Erythroblast (primary cell): ENCODE data around the gene KLF7.

ENCODE experiments used
- GATA1 ChIP-seq: IDR thresholded peaks from 2 replicates; pipeline ENCODE4 v1.6.1; 2011; ENCODE audit warnings: low read depth, mild to moderate bottlenecking, control low read depth, low read length, moderate library complexity
- POLR2A ChIP-seq: IDR thresholded peaks from 2 replicates; pipeline ENCODE4 v1.6.1; 2011; ENCODE audit warnings: mild to moderate bottlenecking, low read length

GRCh38 chr2:207090389-207090788 lies 75.4 kb downstream of the KLF7 start:
- no peak for TF ChIP-seq POLR2A
- no peak for TF ChIP-seq GATA1
